Measurements from ENCODE around the gene PPP1R12C. TPM values are rescaled to one million over a fixed set of nuclear protein-coding genes. Genes with fewer than 3 reads are reported as not detected.

The PPP1R12C gene
- total RNA-seq, 1 experiment from 2014 or later, result 76.4 TPM

- intact Hi-C loops (cut with micrococcal nuclease), result loop anchor here (2.0 kb wide), 2 partner anchors 21 to 71 kb away; partner anchors contain the start of gene DNAAF3
- ChIA-PET CTCF (interaction anchor here (0.6 to 3.6 kb wide), 12 partner anchors 11 to 469 kb away, joined by 3 to 21 read pairs (median 3); no protein-coding TSS in a partner anchor), POLR2A (interaction anchor here (0.7 to 1.7 kb wide), 6 partner anchors 14 to 330 kb away, joined by 3 to 5 read pairs (median 4); partner anchors contain the start of genes PPP6R1 and ZNF628)
- DNase-seq (ENCODE audit: unreplicated experiment), result peak; percentile 51
- peaks cover 14% of the 10 kb centered on the region for H3K4me1 Mint-ChIP-seq (ENCODE audit: insufficient read depth, unreplicated experiment)
- peak overlapping the region; percentile 69 for H3K4me3 Mint-ChIP-seq (ENCODE audit: unreplicated experiment)
- H3K27ac Mint-ChIP-seq (ENCODE audit: low read depth, unreplicated experiment), result no peak overlapping the region
- no TSS peak for BruUV-seq (replicated peaks)
- no peaks in the 10 kb centered on the region for H3K9me3 Mint-ChIP-seq (ENCODE audit: unreplicated experiment)
- TF ChIP-seq CTCF (IDR thresholded peaks at IDR 0.05; ENCODE audit: unreplicated experiment), result peak; percentile 81
- no peaks in the 10 kb centered on the region for H3K36me3 Mint-ChIP-seq (ENCODE audit: insufficient read depth, unreplicated experiment)
- peaks cover 24% of the 10 kb centered on the region for H3K27me3 Mint-ChIP-seq (ENCODE audit: insufficient read depth, unreplicated experiment)
These were observed 28.8 kb upstream of the PPP1R12C start for GRCh38 chr19:55146078-55146704.

DNA sequence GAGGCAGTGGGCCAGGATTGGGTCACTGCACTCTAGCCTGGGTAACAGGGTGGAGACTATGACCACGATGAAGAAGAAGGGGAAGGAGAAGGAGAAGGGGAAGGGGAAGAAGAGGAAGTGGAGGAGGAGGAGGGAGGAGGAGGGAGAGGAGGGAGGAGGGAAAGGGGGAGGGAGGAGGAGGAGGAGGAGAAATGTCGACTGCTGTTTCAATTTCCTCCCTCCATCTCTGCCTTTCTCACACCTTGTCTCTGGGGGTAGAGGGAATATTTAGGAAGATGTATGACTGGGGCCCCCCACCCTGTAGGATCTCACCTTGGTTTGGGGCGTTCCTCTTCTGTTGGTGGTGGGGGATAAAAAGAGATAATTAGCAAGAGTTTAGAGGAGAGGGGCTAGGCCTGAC, 27.8 kb upstream of the PPP1R12C start:
- DNase-seq (ENCODE audit: unreplicated experiment), result no peak
- Mint-ChIP-seq H3K27ac (ENCODE audit: low read depth, unreplicated experiment) (no peak overlapping the region), H3K9me3 (ENCODE audit: unreplicated experiment) (no peaks in the 10 kb centered on the region), H3K27me3 (ENCODE audit: insufficient read depth, unreplicated experiment) (peaks cover 18% of the 10 kb centered on the region), H3K36me3 (ENCODE audit: insufficient read depth, unreplicated experiment) (no peaks in the 10 kb centered on the region), H3K4me3 (ENCODE audit: unreplicated experiment) (peak overlapping the region; percentile 69), H3K4me1 (ENCODE audit: insufficient read depth, unreplicated experiment) (peaks cover 11% of the 10 kb centered on the region)
- intact Hi-C loops (cut with micrococcal nuclease), result no loop called here
- ChIA-PET CTCF (interaction anchor here (0.7 to 3.6 kb wide), 3 partner anchors 15 to 412 kb away, joined by 3 to 21 read pairs (median 3); no protein-coding TSS in a partner anchor), POLR2A (interaction anchor here (0.6 to 0.7 kb wide), 2 partner anchors 300 to 490 kb away, joined by 3 to 5 read pairs; no protein-coding TSS in a partner anchor)
- no peak for TF ChIP-seq CTCF (IDR thresholded peaks at IDR 0.05; ENCODE audit: unreplicated experiment)
- no TSS peak for BruUV-seq (replicated peaks)

DNA sequence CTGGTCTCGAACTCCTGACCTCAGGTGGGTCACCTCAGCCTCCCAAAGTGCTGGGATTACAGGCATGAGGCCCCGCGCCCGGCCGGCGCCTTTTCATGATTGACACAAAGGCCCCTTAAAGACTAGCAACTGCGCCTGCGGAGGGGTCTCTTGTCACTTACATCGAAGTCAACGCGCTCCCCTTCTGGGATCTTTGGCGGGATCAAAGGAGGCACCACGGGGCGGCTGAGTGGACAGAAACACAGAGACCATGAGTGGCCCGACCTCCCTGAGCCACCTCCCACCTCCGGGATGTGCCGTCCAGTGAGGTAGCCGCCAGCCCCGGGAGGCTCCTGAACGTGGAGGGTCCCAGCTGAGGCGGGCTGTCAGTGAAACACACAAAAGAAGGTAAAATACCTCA, 24.3 kb upstream of the PPP1R12C start:
- ChIA-PET POLR2A (interaction anchor here (0.7 to 1.4 kb wide), 7 partner anchors 18 to 490 kb away, joined by 3 to 5 read pairs (median 3); partner anchors contain the start of genes KMT5C and PPP1R12C), CTCF (interaction anchor here (0.6 to 3.6 kb wide), 34 partner anchors 9 to 1111 kb away, joined by 3 to 48 read pairs (median 4); partner anchors contain the start of genes DNAAF3, TMEM238, TMEM86B and TNNI3)
- H3K36me3 Mint-ChIP-seq (ENCODE audit: insufficient read depth, unreplicated experiment), result no peaks in the 10 kb centered on the region
- BruUV-seq (replicated peaks), result no TSS peak
- TF ChIP-seq CTCF (IDR thresholded peaks at IDR 0.05; ENCODE audit: unreplicated experiment), result no peak
- no peaks in the 10 kb centered on the region for H3K27me3 Mint-ChIP-seq (ENCODE audit: insufficient read depth, unreplicated experiment)
- DNase-seq (ENCODE audit: unreplicated experiment), result no peak
- H3K27ac Mint-ChIP-seq (ENCODE audit: low read depth, unreplicated experiment), result no peak overlapping the region
- H3K9me3 Mint-ChIP-seq (ENCODE audit: unreplicated experiment), result no peaks in the 10 kb centered on the region
- H3K4me3 Mint-ChIP-seq (ENCODE audit: unreplicated experiment), result no peak overlapping the region
- no peaks in the 10 kb centered on the region for H3K4me1 Mint-ChIP-seq (ENCODE audit: insufficient read depth, unreplicated experiment)
- intact Hi-C loops (cut with micrococcal nuclease), result loop anchor here (1.0 to 2.0 kb wide), 3 partner anchors 151 to 313 kb away; no protein-coding TSS in a partner anchor

GRCh38 chr19:55137915-55138314, 20.5 kb upstream of the PPP1R12C start:
- Mint-ChIP-seq H3K9me3 (ENCODE audit: unreplicated experiment) (no peaks in the 10 kb centered on the region), H3K27me3 (ENCODE audit: insufficient read depth, unreplicated experiment) (no peaks in the 10 kb centered on the region), H3K4me1 (ENCODE audit: insufficient read depth, unreplicated experiment) (no peaks in the 10 kb centered on the region), H3K36me3 (ENCODE audit: insufficient read depth, unreplicated experiment) (no peaks in the 10 kb centered on the region), H3K27ac (ENCODE audit: low read depth, unreplicated experiment) (no peak overlapping the region), H3K4me3 (ENCODE audit: unreplicated experiment) (no peak overlapping the region)
- ChIA-PET CTCF (no interaction called here), POLR2A (no interaction called here)
- no peak for TF ChIP-seq CTCF (IDR thresholded peaks at IDR 0.05; ENCODE audit: unreplicated experiment)
- intact Hi-C loops (cut with micrococcal nuclease), result no loop called here
- no TSS peak for BruUV-seq (replicated peaks)
- DNase-seq (ENCODE audit: unreplicated experiment), result no peak
